Measurements from ENCODE around the gene ADAM19.
A peak's percentile ranks its signal among the peaks of the same experiment; 100 is the strongest.
"Not testable (repeated sequence)": the region's sequence is repeated elsewhere in the genome, so short reads cannot be mapped to it uniquely, and the experiment has no call there.

The ADAM19 gene

DNA sequence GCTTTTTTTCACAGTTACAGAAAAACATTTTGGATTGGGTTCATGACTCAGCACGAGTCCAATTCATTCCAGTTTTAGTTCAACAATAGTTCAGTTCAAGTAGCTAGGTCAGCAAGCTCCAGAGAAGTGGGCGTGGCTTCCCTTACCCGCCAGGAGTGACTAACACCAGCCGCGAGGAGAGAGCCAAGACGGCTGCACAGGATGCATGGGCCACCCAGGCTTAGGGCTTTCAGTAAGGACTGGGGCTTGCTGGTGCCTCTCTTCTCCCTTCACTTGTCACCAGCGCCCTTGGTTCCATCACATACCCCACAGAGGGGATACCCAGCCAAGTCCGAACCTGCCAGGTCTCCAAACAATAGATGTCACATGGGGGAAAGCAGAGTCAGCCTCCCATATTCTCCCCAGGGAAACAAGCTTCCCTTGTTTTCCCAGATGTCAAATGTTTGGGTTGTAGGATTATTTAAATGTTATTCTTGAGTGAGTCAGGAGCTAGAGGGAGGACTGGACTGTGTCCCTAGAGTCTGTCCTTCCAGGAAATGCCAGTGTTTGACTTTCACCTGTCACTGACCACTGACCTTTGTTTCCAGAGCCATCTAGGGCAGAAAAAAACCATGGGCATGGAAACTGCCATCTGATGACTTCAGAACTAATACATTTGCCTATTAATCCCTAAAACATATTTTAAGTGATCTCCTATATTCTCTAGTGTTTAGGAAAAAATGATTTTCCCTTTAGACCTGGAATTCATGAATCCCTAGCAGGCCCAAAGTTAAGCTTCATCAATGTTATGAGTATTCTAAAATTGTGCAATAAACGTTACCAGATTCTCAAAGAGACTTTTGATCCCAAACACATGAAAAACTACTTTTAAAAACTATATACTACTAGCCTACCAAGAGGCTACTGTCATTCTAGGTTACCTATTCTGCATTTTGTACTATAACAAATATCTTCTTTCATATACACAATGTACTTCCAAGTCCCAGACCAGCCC is 63.6 kb downstream of the ADAM19 start:
- DNase-seq = no peak

GRCh38 chr5:157510682-157511081 is 64.9 kb downstream of the ADAM19 start:
- DNase-seq = no peak

GRCh38 chr5:157509587-157509986 is 66.0 kb downstream of the ADAM19 start:
- no peak for DNase-seq

GRCh38 chr5:157509093-157509492 is 66.5 kb downstream of the ADAM19 start:
- no peak for DNase-seq

- no peak for DNase-seq
Observed at GRCh38 chr5:157506981-157507780, 68.4 kb downstream of the ADAM19 start.

- DNase-seq = no peak
Observed at GRCh38 chr5:157506066-157506590, 69.4 kb downstream of the ADAM19 start.

DNA sequence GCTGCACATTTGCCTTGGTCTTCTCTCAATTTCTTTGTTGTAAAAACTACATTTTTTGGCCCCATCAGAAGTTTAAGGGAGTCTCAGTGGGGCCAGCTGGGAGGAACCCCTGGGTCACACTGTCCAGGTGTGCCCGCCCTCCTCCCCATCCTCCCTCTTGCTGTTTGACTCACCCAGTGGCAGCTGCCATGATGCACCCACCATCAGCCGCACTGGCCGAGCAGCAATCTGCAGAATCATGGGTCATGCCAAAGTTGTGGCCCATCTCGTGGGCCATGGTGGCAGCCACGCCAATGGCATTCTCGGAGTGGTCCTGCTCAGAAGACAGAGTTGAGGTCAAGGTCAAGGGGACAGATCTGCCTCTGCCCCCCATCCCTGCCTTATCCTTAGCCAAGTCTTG is 70.1 kb downstream of the ADAM19 start:
- DNase-seq = no peak

- no peak for DNase-seq
Observed at GRCh38 chr5:157504053-157504452, 71.5 kb downstream of the ADAM19 start.

- DNase-seq = no peak
Observed at GRCh38 chr5:157502143-157502647, 73.4 kb downstream of the ADAM19 start.

DNA sequence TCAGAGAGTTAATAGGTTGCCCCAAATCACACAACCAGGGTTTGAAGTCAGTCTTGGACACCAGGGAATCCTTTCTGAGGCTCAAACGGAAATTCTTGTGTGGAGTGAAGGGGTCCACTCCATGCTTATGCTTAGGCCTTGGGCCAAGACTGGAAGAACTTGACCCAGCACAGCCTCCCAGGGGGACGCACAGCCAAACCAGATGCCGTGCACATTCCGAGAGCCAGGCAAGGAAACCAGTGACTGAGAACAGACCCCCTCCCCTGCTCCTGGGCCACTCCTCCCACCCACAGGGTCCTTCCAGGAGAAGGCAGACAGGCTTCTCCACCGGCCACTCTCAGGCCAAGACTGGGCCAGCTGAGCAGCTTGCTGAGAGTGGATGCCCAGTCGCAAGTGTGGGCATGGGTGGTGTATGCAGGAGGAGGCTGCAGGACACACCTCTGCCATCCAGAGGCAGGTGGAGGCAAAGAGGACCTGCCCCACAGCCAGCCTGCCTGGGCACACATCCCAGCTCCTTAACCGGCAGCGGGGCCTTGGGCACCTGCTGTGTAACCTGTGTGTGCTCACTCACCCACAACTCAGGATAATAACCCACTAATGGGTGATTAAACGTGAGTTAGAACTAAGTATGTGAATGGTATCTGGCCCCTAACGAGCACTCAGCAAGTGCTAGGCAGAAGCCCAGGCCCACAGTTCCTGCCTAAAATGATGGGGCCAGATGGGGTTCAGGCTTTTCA is 77.5 kb downstream of the ADAM19 start:
- peak; percentile 17 for DNase-seq

DNA sequence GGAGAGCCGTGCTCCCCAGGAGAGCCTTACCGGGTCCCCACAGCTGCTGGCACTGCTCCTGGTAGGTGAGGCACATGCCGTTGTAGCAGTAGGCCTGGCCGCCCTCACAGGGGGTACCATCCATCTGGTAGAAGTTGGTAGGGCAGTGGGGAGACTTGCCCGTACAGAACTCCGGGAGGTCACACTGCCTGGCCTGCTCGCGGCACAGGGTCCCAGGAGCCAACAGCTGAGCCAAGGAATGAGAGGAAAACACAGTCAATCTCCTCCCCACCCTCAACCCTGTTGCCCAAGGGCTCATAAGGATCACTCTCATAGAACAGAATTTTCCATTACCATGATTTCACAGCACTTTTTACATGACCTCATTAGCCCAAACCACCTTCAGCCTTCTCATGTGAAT is 78.7 kb downstream of the ADAM19 start:
- no peak for DNase-seq

DNA sequence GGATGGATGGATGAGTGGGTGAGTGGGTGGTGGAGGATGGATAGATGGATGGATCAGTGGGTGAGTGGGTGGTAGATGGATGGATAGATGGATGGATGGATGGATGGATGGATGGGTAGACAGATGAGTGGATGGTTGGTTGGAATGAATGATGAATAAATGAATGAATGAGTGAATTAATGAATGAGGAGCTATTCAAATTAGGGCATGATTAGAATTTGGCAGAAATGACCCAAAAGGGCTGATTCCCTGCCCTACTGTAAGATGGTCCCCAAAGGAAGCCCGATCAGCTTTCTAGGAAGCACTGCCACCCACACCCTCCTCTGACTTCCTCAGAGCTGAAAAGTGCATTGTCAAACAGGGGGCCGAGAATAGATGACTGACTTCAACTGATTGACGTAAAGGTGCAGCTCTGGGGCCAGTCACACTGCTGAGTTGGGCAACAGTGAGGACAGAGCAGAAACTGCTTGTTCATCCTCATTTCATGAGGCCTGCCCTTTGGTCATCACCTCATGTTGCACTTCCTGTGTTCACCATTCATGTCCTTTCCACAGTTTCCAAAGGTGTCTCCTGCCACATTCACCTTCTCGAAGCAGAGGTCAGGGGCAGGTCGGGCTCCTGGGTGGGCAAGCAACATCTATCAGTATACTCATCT is 81.3 kb downstream of the ADAM19 start:
- no peak for DNase-seq

DNA sequence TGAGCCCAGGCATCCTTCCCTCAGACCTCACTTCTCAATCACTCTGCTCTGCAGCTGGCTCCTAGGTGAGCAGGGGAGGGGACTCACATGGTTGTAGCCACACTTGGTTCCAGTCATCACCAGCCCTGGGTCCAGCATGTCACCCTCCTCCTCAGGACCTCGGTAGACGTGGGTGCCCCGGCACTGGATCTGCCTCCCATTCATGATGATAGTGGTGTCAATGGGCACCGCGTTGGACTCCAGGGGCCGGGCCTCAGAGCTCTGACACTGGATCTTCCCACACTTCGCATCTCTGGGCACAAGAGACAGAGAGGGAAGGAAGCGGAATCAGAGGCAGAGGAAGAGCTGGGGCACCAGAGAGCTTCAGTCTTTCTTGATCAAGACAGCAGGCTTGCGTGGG is 82.7 kb downstream of the ADAM19 start:
- no peak for DNase-seq

DNA sequence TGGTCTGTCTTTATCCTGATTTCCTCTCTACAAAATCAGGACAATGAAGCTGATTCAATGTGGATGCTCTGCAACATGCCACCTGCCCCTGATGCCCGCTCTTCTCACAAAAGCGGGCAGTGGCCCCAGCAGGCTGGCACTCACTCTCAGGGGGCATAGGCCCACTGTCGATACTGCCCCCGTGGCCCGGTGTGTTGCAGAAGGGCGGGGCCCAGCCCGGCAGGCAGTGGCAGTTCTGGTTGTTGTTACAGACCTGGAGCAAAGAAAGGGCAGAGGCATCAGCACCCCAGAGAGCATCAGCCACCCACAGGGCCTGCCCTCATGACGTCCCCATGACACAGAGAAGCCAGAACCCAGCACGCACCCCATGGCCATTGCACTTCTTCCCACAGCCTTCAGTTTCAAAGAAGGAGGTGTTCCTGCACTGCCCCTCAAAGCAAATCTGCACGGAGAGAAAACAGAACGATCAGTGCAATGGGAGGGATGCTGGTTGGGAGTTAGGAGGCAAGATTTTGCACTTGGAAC is 84.0 kb downstream of the ADAM19 start:
- DNase-seq = no peak

DNA sequence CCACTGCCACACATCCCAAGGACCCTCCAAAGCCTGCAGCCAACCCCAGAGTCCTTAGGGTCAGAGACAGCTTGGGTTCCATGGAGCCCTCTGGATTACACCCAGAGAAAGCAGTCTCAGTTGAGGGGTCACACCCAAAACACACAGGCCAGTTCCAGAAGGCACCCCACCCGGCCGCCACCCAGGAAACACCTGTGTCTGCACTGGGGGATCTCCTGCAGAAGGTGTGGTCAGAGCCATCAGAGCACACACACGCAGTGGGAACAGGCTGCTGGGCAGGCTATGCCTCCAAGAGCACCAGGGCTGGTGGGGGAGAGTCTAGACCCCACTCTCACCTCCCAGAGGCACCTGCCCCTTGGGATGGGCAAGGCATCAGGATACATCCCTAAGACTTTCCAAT is 88.2 kb downstream of the ADAM19 start:
- no peak for DNase-seq

DNA sequence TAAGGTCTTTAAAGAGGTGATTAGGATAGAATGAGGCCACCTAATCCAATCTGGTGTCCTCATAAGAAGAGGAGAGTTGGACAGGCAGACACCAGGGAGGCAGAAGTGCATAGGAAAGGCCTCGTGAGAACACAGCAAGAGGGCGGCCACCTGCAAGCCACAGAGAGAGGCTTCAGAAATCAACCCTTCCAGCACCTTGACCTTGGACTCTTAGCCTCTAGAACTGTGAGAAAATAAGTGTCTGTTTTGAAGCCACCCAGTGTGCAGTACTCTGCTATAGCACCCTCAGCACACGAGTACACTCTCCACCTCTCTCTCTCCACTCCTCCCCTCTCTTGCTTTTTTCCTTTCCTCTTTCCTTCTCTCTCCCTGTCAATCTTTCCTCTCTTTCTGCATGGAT is 88.7 kb downstream of the ADAM19 start:
- no peak for DNase-seq

- no peak for DNase-seq
Observed at GRCh38 chr5:157486221-157486681, 89.3 kb downstream of the ADAM19 start.

DNA sequence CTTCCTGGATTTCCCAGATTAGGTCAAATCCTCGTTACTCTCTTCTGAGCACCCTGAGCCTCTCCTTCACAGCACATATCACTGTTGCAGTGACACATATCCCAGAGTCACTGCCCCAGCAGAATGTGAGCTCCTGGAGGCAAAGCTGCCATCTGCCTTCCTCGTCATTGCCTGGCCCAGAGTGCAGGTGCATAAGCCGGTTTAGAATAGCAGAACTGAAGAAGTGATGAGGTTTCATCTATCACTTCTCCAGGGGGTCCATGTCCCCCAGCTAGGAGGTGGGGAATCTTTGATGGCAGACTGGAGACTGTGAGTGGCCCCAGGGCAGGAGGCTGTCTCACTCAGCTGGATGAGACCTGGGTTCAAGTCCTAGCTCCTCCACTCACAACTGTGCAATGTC is 89.8 kb downstream of the ADAM19 start:
- no peak for DNase-seq

GRCh38 chr5:157485340-157485739 is 90.2 kb downstream of the ADAM19 start:
- no peak for DNase-seq

- DNase-seq = no peak
Observed at GRCh38 chr5:157484768-157485167, 90.8 kb downstream of the ADAM19 start.

DNA sequence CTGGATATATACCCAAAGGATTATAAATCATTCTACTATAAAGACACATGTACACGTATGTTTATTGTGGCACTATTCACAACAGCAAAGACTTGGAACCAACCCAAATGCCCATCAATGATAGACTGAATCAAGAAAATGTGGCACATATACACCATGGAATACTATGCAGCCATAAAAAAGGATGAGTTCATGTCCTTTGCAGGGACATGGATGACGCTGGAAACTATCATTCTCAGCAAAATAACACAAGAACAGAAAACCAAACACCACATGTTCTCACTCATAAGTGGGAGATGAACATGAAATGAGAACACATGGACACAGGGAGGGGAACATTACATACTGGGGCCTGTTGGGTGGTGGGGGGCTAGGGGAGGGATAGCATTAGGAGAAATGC is 92.9 kb downstream of the ADAM19 start:
- DNase-seq = not testable (repeated sequence)

DNA sequence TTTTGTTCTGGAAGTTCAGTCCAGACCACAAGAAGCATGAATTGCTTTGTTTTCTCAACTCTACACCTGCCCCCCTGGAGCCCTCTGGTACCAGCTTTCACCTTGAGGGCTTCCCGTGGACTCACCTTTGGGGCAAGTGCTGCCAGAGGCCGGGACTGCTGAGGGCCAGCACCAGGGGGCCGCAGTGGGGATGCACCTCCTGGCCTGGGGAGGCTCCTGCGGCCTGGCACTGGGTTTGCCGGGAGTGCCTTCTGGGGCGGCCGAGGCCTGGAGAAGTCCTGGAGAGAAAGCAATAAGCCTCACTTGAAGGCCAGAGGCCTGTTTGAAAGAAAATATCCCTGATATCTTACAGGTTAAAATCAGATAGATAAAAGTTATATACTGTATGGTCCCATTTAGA is 93.9 kb downstream of the ADAM19 start:
- no peak for DNase-seq

All from NCI-H1436 (cell line).